Measurements from ENCODE around the gene OR1E1.

DNA sequence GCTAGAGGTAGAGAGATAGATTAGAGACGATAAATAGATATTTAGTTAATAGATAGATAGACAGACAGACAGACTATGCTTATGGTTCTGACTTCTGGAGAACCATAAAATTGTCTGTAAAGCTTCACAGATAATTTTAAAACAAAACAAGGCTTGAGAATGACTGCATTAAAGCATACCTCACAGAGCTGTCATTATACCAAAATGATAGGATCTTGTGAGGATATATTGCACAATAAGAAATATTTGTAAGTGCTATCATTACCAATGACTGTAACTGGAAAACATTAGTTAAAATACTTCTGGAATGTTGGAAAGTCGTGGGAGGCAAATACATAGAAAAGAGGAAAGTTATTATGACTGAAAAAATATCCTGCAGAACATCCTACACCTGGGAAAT, 3.6 kb upstream of the OR1E1 start:
- TF ChIP-seq, protein P1, sequence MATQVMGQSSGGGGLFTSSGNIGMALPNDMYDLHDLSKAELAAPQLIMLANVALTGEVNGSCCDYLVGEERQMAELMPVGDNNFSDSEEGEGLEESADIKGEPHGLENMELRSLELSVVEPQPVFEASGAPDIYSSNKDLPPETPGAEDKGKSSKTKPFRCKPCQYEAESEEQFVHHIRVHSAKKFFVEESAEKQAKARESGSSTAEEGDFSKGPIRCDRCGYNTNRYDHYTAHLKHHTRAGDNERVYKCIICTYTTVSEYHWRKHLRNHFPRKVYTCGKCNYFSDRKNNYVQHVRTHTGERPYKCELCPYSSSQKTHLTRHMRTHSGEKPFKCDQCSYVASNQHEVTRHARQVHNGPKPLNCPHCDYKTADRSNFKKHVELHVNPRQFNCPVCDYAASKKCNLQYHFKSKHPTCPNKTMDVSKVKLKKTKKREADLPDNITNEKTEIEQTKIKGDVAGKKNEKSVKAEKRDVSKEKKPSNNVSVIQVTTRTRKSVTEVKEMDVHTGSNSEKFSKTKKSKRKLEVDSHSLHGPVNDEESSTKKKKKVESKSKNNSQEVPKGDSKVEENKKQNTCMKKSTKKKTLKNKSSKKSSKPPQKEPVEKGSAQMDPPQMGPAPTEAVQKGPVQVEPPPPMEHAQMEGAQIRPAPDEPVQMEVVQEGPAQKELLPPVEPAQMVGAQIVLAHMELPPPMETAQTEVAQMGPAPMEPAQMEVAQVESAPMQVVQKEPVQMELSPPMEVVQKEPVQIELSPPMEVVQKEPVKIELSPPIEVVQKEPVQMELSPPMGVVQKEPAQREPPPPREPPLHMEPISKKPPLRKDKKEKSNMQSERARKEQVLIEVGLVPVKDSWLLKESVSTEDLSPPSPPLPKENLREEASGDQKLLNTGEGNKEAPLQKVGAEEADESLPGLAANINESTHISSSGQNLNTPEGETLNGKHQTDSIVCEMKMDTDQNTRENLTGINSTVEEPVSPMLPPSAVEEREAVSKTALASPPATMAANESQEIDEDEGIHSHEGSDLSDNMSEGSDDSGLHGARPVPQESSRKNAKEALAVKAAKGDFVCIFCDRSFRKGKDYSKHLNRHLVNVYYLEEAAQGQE (IDR thresholded peaks at IDR 0.05; ENCODE audit: insufficient read depth in 1 of 2, low read depth in 2 of 2, low read length in 2 of 2) = no peak
- no peak for TF ChIP-seq FOXP2 (optimal IDR thresholded peaks at IDR 0.05; ENCODE audit: borderline replicate concordance, extremely low read depth, extremely low read length, insufficient read depth)
- TF ChIP-seq POLR2AphosphoS5 (IDR thresholded peaks at IDR 0.05; ENCODE audit: low read depth, low read length) = no peak
